Right renal cortex interstitium (tissue), 3 donors: ENCODE measurements around the gene DNAH3. TPM values are rescaled to one million over a fixed set of nuclear protein-coding genes. Genes with fewer than 3 reads are reported as not detected.
"Not testable (repeated sequence)": the region's sequence is repeated elsewhere in the genome, so short reads cannot be mapped to it uniquely, and the experiment has no call there.

ENCODE experiments used
- DNase-seq, 3 donors: peaks; one replicate each; pipeline ENCODE4 v3.0.0-alpha.2; 2013; ENCODE audit warnings: low read depth in 3 of 3, low spot score in 2 of 3
- polyA plus RNA-seq, 3 donors: library from polyadenylated mRNA; unstranded; fragments of 120-200 nt; gene quantifications; one replicate each; pipeline ENCODE4 v1.2.1, GENCODE V29; 2013; ENCODE audit not compliant: insufficient read length in 3 of 3

Gene DNAH3
- polyA plus RNA-seq, 3 donors = 0.18 to 0.47 (median 0.29) TPM

DNA sequence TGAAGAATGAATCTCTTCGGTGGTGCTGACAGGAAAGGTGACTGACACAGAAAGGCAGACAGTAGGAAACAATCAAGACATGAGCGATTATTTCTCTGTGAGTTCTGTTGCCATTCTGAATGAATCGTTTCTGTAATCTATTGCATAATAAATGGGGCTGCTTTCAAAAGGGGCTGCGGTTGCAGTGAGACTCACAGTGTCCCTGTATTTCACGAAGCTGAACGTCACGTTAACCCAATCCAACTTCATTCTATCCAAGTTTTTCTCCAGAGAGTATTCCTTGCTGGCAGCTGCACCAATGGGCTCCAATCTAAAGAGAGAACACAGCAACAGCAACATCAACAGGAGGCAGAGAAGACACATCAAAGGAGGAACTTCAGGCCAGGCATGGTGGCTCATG, 75.4 kb downstream of the DNAH3 start:
- DNase-seq = no peak

- no peak for DNase-seq
Observed at GRCh38 chr16:21072976-21073375, 77.7 kb downstream of the DNAH3 start.

DNA sequence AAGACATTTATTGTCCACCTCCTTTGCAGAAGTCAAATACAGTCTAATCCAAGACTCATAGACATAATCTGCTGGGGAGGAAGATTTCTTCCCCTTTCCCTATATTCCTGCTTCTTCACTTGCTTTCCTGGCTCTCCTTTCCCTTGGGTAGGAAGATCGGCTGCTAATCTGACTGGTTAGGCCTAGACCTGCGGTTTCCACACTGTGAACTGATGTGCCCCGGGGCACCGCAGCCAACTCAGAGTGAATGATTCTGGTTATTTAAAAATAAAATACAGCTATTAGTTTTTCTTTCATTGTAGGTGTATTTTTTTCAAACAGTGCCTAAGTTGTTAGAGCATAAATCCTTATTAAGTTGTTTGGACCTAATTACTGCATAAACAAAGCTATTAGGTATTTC, 78.9 kb downstream of the DNAH3 start:
- DNase-seq = no peak

DNA sequence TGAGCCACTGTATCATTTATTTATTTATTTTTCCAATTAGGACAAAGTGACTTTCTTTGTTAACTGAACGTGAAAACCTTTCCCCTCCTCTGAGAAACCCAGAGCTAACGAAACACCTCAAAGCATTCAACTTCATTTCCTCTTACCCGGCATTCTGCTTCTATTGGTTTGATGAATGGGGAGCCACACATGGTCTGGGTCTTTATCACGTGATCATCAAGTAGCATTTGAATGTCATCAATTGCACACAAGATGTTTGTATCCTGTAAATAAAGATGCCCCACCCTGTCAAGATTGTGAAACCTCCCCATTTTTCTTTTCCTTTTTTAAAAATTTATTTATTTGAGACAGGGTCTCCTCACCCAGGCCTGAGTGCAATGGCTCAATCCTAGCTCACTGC, 80.1 kb downstream of the DNAH3 start:
- DNase-seq = no peak

DNA sequence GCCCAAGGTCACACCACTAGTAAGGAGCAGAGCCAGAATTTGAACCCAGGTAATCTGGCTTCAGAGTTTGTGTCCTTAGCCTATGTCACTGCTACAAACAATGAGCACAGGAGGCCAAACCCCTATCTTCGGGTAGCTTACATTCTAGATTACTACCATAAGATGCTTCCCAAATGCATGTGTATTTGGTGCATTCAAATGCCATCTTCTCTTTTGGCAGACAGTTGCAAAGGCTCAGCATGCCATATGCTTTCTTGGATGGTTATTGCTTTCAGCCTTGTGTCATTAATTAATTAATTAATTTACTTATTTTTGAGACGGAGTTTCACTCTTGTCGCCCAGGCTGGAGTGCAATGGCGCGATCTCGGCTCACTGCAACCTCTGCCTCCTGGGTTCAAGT, 80.7 kb downstream of the DNAH3 start:
- DNase-seq = no peak

- DNase-seq = no peak
Observed at GRCh38 chr16:21064203-21064602, 86.4 kb downstream of the DNAH3 start.

GRCh38 chr16:21063314-21063713, 87.3 kb downstream of the DNAH3 start:
- not testable (repeated sequence) for DNase-seq

- DNase-seq = no peak
Observed at GRCh38 chr16:21060027-21060510, 90.6 kb downstream of the DNAH3 start.

- no peak for DNase-seq
Observed at GRCh38 chr16:21057875-21058274, 92.8 kb downstream of the DNAH3 start.

DNA sequence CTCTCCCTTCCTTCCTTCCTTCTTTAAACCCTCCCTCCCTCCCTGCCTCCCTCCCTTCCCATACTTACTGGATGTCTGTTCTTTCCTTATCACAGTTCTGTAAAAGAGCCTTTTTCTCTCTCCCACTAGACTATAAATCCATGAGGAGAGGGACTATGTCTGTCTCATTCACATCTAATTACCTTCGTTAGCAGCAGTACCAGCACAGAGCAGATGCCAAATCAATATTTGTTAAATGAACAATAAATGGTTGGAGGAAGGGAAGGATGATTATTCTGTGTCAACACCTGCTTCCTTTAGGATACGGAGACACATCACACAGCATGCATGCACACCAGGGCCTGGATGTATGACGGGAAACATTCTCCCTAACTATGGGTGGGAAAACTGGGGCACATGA, 94.2 kb downstream of the DNAH3 start:
- no peak for DNase-seq

- DNase-seq = not testable (repeated sequence)
Observed at GRCh38 chr16:21055738-21056137, 94.9 kb downstream of the DNAH3 start.

DNA sequence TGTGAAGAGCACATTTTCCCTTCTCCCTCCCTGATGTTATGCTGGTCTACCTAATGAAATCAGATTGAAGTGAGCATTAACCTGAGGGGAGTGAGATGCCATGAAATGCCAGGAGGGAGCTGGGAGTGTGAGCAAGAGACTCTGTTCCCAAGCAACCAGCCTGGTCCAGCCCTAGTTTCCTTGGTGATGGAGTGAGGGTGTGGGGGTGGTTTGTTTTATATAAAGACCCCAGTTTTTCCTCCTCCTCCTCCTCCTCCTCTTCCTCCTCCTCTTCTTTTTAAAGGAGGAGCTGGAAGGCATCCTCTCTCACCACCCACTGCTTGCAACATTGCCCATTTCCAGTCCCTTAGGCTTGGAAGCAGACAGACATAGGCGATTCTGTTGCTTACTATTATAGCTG, 97.1 kb downstream of the DNAH3 start:
- no peak for DNase-seq

- DNase-seq = not testable (repeated sequence)
Observed at GRCh38 chr16:21048091-21048912, 102.3 kb downstream of the DNAH3 start.

- DNase-seq = no peak
Observed at GRCh38 chr16:21038197-21038596, 112.4 kb downstream of the DNAH3 start.

- DNase-seq = no peak
Observed at GRCh38 chr16:21037736-21038135, 112.9 kb downstream of the DNAH3 start.

DNA sequence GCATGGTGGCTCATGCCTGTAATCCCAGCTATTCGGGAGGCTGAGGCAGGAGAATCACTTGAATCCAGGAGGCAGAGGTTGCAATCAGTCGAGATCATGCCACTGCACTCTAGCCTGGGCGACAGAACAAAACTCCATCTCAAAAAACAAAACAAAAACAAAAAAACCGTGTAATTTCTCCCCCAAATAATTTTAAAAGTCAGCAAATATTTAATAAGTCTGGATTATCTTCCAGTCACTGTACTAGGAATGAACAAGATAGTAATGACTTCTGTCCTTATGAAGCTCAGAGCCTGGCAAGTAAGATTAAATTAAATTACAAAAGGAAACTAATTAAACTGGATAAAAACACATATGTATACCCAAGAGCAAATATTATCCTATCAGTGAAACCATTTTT, 113.5 kb downstream of the DNAH3 start:
- DNase-seq = no peak

DNA sequence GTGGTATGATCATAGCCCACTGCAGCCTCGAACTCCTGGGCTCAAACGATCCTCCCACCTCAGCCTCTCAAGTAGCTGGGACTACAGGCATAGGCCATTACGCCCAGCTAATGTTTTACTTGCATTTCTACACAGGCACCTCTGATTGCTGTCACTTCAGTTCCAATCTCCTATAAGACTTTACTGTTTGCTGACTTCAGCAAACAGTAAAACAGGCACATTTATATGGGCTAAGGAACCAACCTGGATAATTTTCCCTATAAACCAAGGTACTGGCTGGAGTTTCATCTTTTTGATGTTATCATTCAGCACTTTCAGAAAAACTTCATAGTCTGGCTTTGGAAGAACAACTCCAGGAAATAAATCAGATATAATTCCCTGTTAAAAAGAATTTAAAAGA, 114.2 kb downstream of the DNAH3 start:
- no peak for DNase-seq

DNA sequence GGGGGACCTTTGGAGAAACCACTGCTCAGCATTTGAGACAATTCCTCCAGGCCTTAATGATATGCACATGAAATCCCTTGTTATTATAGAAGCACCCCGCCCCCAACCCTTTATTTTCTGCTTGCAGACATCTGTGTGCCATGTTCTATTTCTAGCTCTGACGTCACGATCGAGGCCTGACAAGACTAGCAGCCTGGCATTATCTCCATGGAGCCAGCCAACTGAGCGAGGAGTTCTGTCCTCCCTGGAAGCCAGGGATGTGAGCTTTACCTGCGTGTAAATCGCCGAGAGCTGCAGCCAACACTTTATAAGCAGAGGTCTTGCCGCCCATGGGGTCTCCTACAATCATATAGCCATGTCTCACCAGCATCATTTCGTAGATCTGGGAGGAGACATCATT, 116.9 kb downstream of the DNAH3 start:
- DNase-seq = no peak

- DNase-seq = no peak
Observed at GRCh38 chr16:21033264-21033663, 117.4 kb downstream of the DNAH3 start.

- DNase-seq = no peak
Observed at GRCh38 chr16:21028728-21029127, 121.9 kb downstream of the DNAH3 start.

- DNase-seq = no peak
Observed at GRCh38 chr16:21026846-21027245, 123.8 kb downstream of the DNAH3 start.

DNA sequence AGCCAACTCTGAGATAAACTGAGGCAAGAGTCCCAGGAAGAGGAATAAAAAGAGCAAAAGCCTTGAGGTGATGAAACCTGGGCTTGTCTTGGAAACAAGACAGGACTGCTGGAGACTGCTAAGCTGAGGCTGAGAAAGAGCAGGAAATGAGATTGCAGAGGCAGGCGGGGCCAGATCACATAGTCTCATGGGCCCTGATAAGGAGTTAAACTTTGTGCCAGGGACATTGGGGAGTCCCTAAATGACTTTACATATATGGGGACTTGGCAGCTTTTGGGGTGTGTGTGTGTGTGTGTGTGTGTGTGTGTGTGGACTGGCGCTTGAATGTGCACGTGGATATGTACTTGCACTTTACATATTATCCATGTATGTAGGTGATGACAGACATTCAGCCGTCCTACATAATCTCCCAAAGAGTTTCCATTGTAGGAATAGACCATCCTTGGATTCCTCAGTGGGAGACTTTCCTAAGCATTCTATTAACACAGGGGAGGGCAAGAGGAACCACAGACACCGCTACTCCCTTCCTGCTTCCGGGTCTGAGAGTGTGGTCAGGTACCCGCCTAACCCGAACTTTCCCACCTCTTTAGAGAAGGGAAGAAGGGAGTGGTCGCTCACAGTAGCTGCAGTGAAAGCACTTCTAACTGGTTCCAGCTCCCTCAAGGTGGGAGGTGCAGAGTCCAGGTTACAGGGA, 127.0 kb downstream of the DNAH3 start:
- no peak for DNase-seq
